Astrocyte (in vitro differentiated cells and primary cell): ENCODE measurements around the gene CKMT1A.
"Not testable (repeated sequence)": the region's sequence is repeated elsewhere in the genome, so short reads cannot be mapped to it uniquely, and the experiment has no call there.

Experiments used
- CTCF ChIP-seq: IDR thresholded peaks from 2 replicates; pipeline ENCODE4 v1.5.1; 2011; ENCODE audit warnings: low read depth, mild to moderate bottlenecking, inconsistent platforms, low read length, moderate library complexity; ENCODE audit not compliant: insufficient read depth
- EZH2 ChIP-seq: IDR thresholded peaks from 2 replicates; pipeline ENCODE4 v1.6.1; 2012; ENCODE audit warnings: mild to moderate bottlenecking, low read length, inconsistent platforms; ENCODE audit not compliant: insufficient read depth

GRCh38 chr15:43728053-43728725, 34.5 kb downstream of the CKMT1A start:
- not testable (repeated sequence) for TF ChIP-seq EZH2, CTCF
